ENCODE measurements around the gene KCNK6.
A peak's percentile ranks its signal among the peaks of the same experiment; 100 is the strongest.
"Not testable (repeated sequence)": the region's sequence is repeated elsewhere in the genome, so short reads cannot be mapped to it uniquely, and the experiment has no call there.

Gene KCNK6

DNA sequence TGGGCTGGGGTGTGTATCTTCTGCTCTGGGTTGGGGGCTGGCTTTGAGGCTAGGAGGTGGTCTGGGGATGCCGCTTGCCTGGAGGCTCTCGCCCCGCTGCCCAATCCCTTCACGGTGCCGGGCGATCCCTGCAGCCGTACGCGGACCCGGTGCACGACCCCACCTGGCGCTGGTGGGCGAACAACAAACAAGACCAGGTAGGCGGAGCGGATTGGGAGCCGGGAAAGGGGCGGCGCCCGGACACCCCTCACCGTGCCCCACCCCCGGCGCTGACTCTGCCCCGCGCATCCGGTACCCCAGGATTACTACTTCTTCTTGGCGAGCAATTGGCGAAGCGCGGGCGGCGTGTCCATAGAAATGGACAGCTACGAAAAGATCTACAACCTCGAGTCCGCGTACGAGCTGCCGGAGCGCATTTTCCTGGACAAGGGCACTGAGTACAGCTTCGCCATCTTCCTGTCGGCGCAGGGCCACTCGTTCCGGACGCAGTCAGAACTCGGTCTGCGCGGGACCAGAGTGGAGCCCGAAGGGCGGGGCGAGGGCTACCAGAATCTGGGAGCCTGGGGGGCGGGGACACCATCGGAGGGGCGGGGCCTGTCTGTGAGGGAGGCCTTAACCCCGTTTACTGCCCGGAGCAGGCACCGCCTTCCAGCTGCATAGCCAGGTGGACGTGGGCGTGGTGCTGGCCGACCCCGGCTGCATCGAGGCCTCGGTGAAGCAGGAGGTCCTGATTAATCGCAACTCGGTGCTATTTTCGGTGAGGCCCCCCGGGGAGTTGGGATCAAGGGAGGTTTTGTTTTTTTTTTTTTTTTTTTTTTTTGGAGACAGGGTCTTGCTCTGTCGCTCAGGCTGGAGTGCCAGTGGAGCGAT is 42.7 kb downstream of the KCNK6 start:
- peak; percentile 82 for DNase-seq (ENCODE audit: low spot score)

DNA sequence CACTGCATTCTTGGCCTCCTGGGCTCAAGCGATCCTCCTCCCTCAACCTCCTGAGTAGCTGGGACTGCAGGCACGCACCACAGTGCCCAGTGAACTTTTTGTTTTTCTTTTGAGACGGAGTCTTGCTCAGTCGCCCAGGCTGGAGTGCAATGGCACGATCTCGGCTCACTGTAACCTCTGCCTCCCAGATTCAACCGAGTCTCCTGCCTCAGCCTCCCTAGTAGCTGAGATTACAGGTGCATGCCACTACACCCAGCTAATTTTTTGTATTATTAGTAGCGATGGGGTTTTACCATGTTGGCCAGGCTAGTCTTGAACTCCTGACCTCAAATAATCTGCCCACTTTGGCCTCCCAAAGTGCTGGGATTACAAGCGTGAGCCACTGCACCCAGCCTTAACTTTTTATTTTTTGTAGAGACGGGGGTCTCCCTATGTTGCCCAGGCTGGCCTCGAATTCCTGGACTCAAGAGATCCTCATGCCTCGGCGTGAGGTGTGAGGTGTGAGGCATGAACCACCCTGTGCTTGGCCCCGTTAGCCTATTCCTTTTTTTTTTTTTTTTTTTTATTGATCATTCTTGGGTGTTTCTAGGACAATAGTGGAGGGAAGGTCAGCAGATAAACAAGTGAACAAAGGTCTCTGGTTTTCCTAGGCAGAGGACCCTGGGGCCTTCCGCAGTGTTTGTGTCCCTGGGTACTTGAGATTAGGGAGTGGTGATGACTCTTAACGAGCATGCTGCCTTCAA is 43.5 kb downstream of the KCNK6 start:
- not testable (repeated sequence) for DNase-seq (ENCODE audit: low spot score)

DNA sequence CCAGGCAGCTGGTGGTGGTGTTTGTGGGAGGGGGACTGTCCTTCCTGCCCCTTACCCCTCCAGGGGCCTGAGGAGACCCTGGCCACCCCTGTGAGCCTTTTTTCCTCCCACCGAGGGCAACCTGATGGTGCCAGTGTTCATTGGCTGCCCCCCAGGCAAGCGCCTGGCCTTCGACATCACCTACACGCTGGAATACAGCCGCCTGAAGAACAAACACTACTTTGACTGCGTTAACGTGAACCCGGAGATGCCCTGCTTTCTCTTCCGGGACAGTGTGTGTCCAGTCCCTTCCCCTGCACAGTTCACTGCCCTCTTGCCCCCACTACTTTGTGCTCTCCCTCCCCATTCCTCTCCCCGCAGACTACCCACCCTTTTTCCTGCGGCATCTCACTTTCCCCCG is 47.4 kb downstream of the KCNK6 start:
- DNase-seq (ENCODE audit: low spot score) = no peak

DNA sequence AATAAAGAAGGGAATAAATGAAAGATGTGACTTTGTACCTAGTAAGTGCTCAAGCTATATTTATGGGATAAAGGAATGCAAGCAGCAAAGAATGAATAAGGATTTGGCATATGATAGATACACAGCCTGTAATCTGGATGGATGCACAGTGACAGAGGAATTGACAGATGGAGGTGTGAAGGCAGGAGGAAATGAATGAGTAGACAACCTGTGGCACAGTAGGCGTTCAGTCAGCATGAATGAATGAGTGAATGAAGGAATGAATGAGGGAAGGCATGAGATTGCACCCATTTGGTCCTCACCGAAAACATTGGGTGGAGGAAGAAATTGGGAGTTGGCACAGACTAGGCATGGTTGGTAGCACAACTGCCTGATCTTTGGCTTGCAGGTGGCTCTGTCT is 49.9 kb downstream of the KCNK6 start:
- no peak for DNase-seq (ENCODE audit: low spot score)

DNA sequence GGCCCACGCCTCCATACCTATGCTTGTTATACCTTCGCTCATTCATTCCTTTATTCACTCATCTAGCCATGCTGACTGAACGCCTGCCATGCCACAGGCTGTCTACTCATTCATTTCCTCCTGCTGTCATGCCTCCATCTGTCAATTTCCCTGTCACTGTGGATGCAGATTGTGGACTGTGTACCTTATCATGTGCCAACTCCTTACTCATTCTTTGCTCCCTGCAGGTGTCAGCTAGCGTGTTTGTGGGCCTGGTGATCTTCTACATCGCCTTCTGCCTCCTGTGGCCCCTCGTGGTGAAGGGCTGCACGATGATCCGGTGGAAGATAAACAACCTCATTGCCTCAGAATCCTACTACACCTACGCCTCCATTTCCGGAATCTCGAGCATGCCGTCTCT is 50.7 kb downstream of the KCNK6 start:
- no peak for DNase-seq (ENCODE audit: low spot score)

DNA sequence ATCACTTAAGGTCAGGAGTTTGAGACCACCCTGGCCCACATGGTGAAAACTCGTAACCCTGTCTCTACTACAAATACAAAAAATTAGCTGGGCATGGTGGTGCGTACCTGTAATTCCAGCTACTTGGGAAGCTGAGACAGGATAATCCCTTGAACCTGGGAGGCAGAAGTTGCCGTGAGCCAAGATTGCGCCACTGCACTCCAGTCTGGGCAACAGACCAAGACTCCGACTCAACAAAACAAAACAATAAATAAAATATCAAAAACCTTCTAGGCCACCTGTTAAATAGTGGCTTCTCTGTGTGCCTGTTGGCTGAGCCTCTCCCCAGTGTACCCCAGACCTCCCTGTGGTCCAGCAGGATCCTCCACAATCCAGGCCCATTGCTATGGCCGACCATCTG is 51.4 kb downstream of the KCNK6 start:
- no peak for DNase-seq (ENCODE audit: low spot score)

DNA sequence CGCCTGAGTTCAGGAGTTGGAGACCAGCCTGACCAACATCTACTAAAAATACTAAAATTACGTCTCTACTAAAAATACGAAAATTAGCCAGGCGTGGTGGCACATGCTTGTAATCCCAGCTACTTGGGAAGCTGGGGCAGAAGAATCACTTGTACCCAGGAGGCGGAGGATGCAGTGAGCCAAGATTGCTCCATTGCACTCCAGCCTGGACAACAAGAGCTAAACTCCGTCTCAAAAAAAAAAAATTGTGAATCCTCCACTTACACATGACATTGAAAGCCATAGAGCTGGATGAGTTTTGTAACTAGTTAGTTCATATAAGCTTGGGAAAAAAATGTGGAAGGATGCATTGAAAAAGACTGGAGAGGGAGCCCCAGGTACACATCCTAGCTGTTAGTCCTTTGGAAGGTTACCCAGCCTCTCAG is 54.3 kb downstream of the KCNK6 start:
- no peak for DNase-seq (ENCODE audit: low spot score)

DNA sequence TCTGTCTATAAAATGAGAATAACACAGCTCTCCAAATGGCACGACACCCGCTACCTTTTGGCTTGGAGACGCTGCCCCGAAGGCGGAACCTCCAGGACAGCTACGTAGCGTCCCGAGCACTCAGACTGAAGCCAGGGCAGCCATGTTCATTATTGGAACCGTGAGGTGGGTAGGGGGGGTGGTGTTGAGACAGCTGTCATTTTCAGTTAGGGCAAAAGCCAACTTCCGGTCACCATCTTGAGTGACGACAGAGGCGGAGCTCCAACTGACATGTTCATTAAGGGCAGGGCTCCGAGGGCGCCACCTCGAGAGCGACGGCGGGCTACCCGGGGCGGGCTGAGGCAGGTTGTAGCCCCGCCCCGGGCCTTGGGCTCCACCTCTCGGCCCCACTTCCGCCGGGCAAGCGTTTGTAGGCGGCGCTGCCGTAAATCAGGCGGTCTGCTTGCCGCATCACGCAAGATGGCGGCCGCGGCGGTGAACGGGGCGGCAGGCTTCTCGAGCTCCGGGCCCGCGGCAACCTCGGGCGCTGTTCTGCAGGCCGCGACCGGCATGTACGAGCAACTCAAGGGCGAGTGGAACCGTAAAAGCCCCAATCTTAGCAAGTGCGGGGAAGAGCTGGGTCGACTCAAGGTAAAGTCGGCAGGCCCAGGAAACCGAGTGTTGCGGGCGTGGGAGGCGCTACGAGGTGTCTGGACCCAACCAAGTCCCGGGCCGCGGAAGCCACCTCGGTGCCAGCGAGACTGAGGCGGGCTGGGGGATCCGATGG is 54.9 kb downstream of the KCNK6 start, which contains the start of gene PSMD8:
Gene PSMD8, plus strand, starts transcription at position 240 of the 766 bp plus-strand sequence. Its CDS starts 31 bp downstream, at position 271.
- DNase-seq (ENCODE audit: low spot score) = peak; percentile 98

DNA sequence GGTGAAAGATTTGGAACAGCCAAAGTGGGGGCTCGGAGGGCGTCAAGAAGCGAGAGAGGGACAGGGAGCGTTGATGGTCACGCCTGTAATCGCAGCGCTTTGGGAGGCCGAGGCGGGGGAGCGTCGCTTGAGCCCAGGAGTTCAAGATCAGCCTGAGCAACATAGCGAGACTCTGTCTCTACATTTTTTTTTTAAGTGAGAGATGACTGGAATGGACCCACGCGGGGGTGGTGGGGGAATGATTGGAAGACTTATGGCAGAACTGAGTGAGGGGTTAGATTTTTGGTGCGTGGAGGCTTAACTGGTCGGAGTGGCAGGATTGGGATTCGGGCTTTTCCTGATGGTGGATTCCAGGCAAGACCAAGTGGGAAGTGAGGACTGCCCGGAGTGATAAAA is 55.5 kb downstream of the KCNK6 start:
- DNase-seq (ENCODE audit: low spot score) = no peak

DNA sequence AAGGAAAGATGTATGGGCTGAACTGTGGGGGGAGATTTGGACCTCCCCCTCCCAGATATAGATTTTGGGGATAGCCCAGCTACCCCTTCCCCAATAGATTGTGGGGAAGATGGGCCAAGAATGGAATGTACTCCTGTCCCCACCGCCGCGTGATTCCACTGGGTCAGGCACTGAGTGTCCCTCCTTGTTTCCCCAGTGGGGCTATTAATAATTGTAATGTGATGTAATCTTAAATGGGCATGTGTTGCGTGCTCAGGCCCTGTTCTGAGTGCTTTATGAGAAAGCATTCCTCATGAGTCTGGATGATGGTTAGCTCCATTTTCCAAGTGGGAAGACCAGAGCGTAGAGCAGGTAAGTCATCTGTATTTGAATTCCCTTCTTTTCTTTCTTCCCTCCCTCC is 56.1 kb downstream of the KCNK6 start:
- peak; percentile 62 for DNase-seq (ENCODE audit: low spot score)

DNA sequence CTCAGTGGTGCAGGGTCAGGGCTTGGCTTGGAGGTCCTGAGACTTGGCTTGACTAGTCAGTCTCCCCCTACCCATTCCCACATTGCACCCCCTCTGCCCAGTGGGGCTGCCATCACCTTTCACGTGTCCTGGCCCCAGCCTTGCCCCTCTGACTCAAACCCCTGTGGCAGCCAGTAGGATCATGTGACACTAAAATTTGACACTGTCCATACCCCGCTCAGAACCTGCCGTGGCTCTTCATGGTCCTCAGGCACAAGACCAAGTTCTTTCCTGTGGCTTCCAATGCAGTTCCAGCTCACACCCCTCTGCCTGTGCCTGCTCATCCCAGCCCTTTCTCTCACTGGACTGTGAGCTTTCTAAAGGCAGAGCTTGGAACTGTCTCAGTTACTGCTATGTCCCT is 56.9 kb downstream of the KCNK6 start:
- no peak for DNase-seq (ENCODE audit: low spot score)

DNA sequence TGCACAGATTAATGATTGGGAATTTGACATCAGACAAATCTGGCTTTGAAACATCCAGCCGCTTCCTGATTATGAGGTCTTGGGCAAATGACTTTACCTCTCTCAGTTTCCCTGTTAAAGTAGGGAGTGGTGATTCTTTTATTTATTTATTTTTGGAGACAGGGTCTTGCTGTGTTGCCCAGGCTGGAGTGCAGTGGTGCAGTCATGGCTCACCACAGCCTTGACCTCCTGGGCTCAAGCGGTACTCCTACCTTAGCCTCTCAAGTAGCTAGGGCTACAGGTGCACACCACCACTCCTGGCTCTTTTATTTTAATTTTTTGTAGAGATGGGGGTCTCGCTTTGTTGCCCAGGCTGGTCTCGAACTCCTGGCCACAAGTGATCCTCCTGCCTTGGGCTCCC is 57.4 kb downstream of the KCNK6 start:
- no peak for DNase-seq (ENCODE audit: low spot score)

DNA sequence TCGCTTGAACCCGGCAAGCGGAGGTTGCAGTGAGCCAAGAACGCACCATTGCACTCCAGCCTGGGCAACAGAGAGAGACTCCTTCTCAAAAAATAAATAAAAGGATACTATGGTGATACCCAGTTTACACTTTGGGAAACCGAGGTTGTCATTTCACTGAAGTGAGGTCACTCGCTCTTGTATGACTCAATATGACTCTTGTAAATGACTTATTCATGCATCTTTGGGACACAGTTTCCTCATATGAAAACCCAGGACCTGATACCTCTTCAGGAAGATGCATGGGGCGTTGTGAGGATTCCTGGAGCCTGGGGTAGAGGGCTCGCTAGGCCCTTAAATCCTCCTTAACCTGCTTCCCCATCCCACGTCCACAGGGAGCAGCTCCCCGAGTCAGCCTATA is 59.2 kb downstream of the KCNK6 start:
- DNase-seq (ENCODE audit: low spot score) = no peak

DNA sequence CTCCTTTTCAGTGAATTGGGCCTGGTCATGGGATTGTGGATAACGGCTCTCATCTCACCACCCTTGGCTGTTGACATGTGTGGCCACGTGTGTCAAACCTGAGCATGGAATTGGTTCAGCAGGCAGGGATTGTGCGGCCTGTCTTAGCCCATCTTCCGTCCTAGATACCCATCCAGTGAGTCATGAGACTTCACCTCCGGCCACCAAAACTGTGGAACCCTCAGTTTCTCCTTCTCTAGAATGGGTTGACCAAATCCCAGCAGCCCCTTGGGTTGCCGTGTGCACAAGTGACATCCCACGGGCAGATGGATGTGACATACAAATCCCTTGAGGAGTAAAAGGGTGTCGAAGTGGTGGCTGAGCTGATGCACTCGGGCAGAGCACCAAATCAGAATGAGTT is 61.5 kb downstream of the KCNK6 start:
- DNase-seq (ENCODE audit: low spot score) = no peak
